GM12864 (cell line): ENCODE results near the gene IFT57.
A peak's percentile ranks its signal among the peaks of the same experiment; 100 is the strongest.

Experiments
- DNase-seq: peaks from one replicate; pipeline ENCODE4 v3.0.0-alpha.2; 2011; ENCODE audit warnings: low read depth
- H3K4me3 ChIP-seq: 2 replicates; pipeline ENCODE4 v1.5.1; 2011; ENCODE audit warnings: mild to moderate bottlenecking, low read depth, low read length, control low read depth
- TF ChIP-seq, protein P1 (sequence below): IDR thresholded peaks from 2 replicates; pipeline ENCODE4 v1.5.1; 2011; ENCODE audit warnings: low read depth, mild to moderate bottlenecking, moderate library complexity, low read length, control low read depth, inconsistent platforms; ENCODE audit errors: missing control alignments

Gene IFT57

DNA sequence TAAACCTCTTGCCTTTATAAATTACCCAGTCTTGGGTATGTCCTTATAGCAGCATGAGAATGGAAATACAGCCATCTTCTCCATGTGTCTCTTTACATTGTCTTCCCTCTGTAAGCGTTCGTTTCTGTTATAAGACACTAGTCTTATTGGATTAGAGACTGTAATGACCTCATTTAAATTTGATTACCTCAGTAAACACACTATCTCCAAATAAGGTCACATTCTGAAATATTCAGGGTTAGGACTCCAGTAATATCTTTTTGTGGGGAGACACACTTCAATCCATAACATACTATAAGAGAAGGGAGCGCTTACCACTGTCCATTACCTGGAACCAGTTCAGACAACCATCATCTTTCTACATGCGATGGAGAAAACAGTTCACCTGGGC, 97.1 kb downstream of the IFT57 start:
- H3K4me3 ChIP-seq, result peak overlapping the region; percentile 57
- TF ChIP-seq, protein P1, sequence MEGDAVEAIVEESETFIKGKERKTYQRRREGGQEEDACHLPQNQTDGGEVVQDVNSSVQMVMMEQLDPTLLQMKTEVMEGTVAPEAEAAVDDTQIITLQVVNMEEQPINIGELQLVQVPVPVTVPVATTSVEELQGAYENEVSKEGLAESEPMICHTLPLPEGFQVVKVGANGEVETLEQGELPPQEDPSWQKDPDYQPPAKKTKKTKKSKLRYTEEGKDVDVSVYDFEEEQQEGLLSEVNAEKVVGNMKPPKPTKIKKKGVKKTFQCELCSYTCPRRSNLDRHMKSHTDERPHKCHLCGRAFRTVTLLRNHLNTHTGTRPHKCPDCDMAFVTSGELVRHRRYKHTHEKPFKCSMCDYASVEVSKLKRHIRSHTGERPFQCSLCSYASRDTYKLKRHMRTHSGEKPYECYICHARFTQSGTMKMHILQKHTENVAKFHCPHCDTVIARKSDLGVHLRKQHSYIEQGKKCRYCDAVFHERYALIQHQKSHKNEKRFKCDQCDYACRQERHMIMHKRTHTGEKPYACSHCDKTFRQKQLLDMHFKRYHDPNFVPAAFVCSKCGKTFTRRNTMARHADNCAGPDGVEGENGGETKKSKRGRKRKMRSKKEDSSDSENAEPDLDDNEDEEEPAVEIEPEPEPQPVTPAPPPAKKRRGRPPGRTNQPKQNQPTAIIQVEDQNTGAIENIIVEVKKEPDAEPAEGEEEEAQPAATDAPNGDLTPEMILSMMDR, result no peak
- DNase-seq, result no peak

DNA sequence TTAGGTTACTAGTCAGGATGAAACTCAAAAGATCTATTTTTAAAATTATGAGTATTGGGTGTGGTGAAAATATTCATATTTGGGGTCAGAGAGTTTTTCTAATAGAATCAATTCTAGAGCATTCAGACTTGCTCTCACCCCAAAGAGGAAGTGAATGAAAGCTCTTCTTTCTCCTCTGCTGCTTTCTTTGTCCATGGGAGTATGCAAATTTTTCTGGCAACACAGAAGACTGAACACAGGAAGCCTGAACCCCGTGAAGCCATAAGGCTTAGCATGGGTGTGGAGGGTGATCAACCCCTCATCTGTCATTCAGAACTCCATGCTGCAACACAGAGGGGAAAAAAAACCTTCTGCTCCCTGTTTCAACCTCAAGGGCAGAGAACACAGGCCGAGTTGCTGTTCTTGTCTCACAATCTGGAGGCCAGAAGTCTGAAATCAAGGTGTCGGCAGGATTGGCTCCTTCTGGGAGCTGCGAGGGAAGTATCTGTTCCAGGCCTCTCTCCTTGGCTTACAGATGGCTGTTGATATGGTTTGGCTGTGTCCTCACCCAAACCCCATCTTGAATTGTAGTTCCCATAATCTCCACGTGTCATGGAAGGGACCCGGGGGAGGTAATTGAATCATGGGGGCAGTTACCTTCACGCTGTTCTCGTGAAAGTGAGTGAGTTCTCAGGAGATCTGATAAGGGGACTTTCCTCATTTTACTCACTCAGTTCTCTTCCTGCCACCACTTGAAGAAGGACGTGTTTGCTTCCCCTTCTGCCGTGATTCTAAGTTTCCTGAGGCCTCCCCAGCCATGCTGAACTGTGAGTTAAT, 97.7 kb downstream of the IFT57 start:
- peak; percentile 98 for DNase-seq
- TF ChIP-seq, protein P1, result peak; percentile 22
- peak overlapping the region; percentile 57 for H3K4me3 ChIP-seq

DNA sequence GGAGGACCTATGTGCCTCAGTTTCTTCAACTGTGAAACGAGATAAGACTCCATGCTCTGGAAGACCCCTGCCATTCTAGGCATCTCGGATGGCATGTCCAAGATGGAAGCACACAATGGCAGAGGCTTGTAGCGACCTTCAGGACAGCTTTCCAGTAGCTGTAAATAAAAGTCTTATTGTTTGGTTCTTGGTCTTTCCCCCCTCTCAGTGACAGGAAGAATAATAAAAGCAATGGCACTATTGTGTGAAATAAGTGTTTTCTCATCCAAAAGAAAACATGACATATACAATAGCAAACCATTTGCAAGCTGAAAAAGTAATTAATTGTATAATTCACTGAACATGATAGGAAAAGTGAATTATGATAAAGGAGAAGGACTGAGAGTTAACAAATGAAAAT, 98.9 kb downstream of the IFT57 start:
- no peak overlapping the region for H3K4me3 ChIP-seq
- DNase-seq, result no peak
- TF ChIP-seq, protein P1, result no peak

DNA sequence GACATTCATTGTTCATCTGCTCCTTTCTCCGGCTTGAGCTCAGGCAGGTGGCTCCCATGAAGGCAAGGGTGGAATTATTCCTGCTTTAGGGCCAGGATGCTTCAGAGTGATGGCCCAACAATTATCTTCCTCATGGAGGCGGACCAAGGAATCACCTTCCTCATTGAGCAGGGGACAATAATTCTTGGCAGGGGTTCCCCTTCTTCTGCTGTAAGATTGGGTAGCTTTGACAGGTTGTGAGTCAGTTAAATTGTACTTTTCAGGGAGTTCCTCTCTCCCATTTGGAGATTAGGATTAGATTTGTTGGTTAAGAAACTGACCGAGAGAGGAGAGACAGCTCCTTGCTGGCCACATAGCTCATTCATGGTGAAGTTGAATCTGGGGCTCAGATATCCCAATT, 99.9 kb downstream of the IFT57 start:
- no peak overlapping the region for H3K4me3 ChIP-seq
- TF ChIP-seq, protein P1, result no peak
- DNase-seq, result no peak

DNA sequence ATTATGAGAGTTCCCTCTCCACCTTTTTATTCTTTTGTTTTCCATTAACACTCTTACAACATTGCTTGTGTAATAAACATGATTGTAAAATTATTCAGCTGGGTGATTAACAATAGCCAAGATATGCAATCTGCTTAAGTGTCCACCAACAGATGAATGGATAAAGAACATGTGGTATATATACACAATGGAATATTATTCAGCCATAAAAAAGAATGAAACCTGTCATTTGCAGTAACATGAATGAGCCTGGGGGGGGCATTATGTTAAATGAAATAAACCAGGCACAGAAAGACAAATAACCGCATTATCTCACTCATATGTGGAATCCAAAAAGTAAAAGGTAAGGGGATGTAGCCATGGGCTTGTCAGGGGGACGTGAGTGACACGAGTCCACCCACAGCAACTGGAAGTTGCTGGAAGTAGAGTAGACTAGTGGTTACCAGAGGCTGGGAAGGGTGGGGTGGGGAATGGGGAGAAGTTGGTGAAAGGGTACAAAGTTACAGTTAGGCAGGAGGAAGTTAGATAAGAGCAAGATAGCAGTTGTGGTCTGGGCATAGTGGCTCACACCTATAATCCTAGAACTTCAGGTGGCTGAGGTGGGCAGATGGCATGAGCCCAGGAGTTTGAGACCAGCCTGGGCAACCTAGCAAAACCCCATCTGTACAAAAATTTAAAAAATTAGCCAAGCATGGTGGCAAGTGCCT, 102.7 kb downstream of the IFT57 start:
- TF ChIP-seq, protein P1, result no peak
- no peak overlapping the region for H3K4me3 ChIP-seq
- DNase-seq, result no peak

DNA sequence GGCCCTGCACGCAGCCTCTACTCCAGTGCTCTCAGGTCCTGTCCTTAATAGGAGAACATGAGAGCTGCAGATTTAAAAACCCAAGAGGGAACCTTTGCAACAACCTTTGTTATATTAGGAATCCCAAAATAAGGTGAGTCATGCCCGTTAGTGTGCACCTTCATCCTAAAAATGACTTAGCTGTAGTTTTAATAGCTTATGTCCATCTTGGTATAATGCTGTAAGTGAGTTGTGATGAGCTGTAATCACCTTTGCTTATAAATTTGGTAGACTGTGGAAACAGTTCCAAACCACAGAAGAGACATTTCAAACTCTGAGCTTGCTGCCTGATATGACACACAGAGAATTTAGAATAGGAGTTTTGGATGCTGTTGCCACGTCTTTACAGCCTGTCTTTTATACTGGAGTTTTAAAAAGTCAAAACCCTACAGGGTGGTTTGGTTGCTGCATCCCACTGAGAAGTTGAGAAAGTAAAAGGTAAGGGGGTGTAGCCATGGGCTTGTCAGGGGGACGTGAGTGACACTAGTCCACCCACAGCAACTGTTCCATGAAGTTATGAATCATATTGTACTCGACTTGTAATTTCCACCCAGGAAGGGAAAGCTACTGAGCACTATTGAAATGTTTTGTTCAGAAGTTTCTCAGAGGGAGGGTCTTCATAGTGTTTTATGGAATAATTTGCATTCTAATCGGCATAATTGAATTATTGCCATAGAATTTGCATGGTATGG, 104.0 kb downstream of the IFT57 start:
- DNase-seq, result no peak
- TF ChIP-seq, protein P1, result no peak
- no peak overlapping the region for H3K4me3 ChIP-seq
